PC-3 (cell line): ENCODE results near the gene CATSPERB.

Source experiments
- CTCF ChIP-seq: fragments of 300-600 bp; sonication (generic); conservative IDR thresholded peaks from 2 replicates; pipeline ENCODE4 v1.5.1; 2017; ENCODE audit warnings: antibody characterized with exemption, low read depth, mild to moderate bottlenecking, low read length
- EZH2 ChIP-seq: fragments of 300-600 bp; sonication (generic); IDR thresholded peaks from one replicate; pipeline ENCODE4 v1.6.1; 2017; ENCODE audit warnings: antibody characterized with exemption, mild to moderate bottlenecking, low read length; ENCODE audit not compliant: unreplicated experiment
- EZH2phosphoT487 ChIP-seq: fragments of 300-600 bp; sonication (generic); IDR thresholded peaks from 2 replicates; pipeline ENCODE4 v1.6.1; 2018; ENCODE audit warnings: mild to moderate bottlenecking, antibody characterized with exemption, low read length, borderline replicate concordance

GRCh38 chr14:91586410-91586809 lies 145.5 kb downstream of the CATSPERB start:
- no peak for TF ChIP-seq CTCF
- no peak for TF ChIP-seq EZH2
- no peak for TF ChIP-seq EZH2phosphoT487
